HG03175 (cell line): ENCODE results near the gene PPM1F.

Experiments
- ATAC-seq: cut with Tn5 transposase; IDR thresholded peaks from one replicate; pipeline ENCODE4 v1.9.1; 2021; ENCODE audit warnings: mild to moderate bottlenecking, moderate library complexity; ENCODE audit not compliant: unreplicated experiment

PPM1F gene

DNA sequence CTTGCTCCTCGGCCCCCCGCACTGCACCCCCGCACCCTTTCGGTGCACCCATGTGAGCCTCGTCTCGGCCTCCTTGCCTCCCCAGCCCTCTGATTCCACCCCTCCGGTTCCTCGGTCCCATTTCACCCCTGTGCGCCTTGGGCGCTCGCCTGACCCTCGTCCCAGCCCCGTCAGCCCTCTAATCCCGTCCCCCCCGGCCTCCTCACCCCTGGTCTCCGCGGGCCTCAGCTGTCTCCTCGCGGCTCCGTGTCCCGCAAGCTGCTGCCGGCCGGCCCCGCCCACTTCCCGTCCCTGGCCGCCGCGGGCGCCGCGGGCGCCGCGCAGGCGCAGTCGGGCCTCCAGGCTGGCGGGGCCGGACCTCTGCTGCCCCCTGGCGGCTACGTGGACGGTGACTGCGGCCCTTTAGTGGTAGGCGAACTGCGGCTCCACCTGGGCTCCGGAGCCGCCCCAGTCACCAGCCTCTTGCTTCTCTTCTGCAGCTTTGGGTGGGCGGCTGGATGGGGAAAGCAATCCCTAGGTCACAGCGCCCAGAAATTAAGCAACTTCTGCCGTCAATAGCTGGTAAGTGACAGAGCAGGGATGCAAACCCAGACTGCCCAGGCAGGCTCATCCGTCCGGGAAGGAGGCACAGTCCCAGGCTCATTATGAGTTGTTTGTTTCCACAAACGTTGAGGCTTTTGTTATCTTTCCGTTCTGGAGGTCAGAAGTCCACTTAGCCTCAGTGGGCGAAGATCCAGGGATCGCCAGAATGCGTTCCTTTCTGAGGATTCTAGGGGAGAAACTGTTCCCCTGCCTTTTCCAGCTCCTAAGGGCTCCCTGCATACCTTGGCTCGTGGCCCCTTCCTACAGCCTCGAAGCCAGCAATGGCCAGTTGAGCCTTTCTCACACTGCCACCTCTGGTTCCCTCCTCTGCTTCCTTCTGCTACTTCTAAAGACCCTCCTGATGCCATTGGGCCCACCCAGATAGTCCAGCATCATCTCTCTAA, at the start of gene PPM1F:
Gene PPM1F, minus strand, starts transcription at position 263 of the 986 bp plus-strand sequence. CDS start 6,800 bp downstream, outside the sequence.
- ATAC-seq, result peak; percentile 67

DNA sequence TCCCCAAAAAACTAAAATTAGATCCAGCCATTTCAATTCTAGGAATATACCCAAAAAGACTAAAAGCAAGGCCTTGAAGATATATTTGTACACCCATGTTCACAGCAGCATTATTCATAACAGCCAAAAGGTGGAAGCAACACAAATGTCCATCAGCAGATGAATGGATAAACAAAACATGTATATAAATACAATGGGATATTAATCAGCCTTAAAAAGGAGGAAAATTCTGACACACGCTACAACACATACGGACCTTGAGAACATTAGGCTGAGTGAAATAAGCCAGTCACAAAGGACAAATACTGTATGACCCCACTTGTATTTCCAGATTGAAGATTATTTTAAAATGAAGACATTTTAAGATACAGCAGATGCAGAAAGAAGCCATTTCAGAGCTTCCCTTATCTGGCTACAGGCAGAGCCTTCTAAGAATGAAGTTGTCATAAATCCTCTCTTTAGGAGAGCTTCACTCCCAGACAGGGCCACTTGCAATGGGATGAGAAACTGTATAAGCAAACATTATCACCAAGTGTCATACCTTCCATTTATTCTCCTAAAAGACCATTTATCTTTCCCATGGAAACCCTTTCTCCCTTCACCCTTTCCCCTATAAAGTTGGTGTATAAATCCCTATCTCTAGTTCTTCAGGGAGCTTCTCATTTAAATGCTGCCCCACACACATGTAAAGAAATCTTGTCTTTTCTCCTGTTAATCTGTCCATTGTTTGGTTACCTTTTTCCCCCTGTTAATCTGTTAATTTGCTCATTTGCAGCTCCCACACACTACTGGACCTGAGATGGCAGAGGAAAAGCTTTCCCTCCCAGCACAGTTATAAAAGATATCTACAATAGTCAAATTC, 49.2 kb upstream of the PPM1F start:
- no peak for ATAC-seq

DNA sequence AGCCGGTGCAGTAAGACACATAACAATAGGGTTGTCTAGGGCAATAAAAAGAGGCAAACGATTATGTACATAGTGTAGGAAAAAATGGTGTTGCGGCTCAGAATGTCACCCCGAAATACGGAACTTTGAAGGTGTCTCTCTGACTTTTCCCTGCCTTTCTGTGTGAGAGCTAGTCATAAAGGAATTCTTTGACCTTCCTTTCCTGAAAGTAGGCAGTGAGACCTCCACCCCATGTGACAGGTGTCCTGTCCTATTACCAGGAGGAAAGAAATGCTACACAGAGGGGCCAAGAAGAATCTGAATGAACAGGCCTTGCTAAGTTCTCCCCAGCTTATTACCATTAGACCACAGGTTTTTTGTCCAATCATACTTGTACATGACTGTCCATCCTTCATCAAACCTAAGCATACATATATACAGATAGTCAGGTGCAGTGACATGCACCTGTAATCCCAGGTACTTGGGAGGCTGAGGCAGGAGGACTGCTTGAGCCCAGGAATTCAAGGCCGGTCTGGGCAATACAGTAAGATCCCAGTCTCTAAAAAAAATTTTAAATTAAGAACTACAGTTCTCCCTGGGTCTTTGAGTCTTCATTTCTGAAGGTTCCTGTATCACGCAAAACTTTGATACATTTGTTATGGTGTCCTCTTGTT, 46.1 kb upstream of the PPM1F start:
- ATAC-seq, result no peak

DNA sequence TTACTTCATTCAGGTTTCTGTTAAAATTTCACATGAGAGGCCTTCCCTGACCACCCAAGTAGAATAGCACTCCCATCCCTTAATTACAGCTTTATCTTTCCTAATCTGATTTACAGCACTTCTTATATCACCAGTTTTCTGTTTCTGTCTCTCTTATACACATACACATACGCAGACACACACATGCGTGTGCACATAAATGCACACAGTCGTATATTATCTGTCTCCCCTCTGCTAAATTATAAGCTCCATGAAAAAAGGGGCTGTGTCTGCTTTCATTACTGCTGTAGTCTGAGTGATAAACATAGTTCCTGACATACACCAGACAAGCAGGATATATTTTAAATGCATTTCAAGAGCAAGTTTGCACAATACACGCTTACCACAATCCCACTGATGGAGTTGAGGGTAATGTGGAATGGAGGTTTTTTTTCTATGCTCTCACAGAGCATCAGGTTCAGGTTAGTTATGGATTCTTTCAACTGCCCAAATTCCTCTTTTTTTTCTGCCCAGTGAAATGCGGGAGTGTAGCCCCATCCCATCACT, 43.6 kb upstream of the PPM1F start:
- ATAC-seq, result no peak

DNA sequence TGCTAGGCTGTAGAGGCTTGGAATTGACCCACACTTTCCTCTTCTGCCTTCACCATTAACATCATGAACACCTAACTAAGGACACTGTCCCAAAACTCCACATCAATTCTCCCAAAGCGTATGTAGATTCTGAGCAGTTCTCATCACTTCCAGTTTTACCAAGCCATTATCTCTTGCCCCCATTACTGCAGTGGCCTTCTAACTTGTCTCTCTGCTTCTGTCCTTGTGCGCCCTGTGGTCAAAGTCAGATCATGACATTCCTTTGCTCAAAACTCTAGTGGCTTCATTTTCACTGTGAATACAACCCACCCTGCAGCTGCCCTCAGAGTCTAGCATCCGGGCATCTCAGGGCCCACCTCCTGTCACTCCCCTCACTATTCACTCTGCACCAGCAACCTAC, 43.0 kb upstream of the PPM1F start:
- ATAC-seq, result no peak

DNA sequence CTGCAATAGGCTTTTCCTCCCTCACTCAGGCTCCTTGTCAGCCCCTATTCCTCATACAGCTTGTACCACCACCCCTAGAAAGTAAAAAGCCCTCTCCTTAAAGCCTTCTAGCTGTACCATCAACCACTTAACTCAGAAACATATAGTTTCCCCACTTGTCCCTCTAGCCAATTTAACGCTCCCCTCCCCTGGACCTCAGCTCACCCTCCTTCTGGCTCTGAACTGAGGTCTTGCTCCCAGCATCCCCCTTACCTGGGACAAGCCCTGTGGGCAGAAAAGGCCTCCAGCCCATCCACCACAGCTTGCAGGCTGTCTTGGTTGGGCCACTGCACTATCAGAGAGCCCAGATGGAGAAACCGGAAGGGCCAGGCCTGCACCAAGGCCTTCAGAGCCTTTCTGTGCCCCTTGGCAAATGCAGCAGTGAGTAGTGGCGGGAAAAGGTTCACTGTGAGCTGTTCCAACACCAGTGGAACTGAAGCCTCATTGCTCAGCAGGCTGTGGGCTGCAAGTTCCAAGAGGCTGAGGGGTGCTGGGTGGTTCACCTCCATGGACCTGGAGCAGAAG, 42.3 kb upstream of the PPM1F start:
- ATAC-seq, result no peak

DNA sequence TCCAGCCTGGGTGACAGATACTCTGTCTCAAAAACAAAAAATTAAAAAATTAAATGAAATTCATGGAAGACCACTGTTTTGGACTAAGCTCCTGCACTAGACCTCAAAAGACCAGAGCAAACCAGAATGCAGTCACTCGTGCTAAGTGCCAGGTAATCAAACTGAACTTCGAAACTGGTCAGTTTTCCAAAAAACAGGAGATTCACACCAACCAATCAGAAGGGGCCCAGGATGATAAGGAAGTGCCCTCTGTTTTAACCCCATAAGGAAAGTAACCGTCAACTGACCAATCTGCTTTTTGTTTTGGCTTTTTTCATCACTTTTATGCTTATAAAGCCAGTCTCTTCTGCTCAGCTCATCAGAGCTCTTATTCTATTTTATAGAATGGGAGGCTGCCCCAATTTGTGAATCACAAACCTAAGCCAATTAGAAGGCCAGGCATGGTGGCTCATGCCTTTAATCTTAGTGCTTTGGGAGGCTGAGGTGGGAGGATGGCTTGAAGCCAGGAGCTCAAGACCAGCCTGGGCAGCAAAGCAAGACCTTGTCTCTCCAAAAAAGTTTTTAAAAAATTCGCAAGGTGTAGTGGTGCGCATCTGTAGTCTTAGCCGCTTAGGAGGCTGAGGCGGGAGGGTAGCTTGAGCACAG, 40.1 kb upstream of the PPM1F start:
- ATAC-seq, result no peak

GRCh38 chr22:21991774-21992173, 39.1 kb upstream of the PPM1F start:
- ATAC-seq, result no peak

GRCh38 chr22:21991304-21991596, 38.6 kb upstream of the PPM1F start:
- ATAC-seq, result no peak

- no peak for ATAC-seq
These were observed 38.0 kb upstream of the PPM1F start for GRCh38 chr22:21990445-21991303.

DNA sequence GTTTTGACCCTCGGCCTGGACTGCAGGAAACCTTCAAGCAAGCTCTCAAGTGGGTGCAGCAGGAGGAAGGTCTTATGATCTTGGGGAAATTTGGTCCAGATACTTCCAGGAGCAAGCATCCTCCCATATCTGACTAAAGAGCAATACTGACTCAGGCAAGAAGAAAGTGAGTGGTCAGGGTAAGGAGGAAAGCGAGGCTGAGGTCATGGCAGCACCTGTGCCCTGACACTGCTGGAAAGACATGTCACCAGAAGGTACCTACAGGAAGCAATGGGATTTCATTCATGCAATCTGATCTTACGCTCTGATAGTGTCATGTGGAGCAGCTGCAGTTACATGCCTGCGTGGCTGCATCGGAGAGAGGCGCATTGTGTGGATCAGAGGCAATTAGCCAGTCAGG, 36.4 kb upstream of the PPM1F start:
- ATAC-seq, result no peak

DNA sequence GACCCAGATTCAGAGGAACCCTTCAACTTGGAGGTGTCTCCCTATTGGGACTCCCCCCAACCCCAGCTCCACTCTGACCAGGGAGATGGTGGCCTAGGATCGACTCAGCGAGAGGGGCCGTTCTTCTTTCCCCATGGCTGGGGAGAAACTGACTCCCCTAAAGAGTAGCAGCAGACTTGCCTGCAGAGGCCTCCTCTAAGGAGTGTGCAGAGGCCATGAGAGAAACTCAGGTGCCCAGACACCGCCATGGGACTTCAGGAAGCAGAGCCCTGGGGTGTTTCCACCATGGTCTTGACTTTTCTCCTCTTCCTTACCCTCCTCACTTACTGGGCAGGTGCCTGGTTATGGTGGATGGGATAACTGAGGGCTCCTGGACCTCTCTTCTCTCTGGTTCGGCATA, 32.6 kb upstream of the PPM1F start:
- ATAC-seq, result no peak

DNA sequence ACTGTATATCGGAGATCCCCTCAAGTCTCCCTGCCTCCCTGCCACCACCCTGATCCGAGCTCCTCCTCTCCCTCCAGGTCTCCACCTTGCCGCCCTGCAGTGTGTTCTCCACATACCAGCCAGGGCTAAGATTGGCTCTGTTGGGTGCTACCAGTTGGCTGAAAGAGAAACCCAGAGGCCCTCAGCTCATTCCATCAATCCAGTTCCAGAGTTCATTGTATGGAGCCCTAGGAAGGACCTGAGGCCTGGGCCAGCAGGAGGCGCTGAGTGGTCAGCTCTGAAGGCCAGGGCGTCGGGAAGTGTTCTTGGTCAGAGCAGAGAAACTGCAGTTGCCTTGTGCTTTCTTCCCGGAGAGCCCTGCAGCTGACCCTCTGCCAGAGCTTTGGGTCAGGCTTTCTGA, 32.1 kb upstream of the PPM1F start:
- no peak for ATAC-seq

- peak; percentile 61 for ATAC-seq
These were observed 29.8 kb upstream of the PPM1F start, which contains the start of gene TOP3B for GRCh38 chr22:21982338-21982965. TSS of gene TOP3B (minus strand) at chr22:21982787. CDS start at chr22:21975709, 7,078 bp downstream.

GRCh38 chr22:21981874-21982273, 29.2 kb upstream of the PPM1F start:
- no peak for ATAC-seq

DNA sequence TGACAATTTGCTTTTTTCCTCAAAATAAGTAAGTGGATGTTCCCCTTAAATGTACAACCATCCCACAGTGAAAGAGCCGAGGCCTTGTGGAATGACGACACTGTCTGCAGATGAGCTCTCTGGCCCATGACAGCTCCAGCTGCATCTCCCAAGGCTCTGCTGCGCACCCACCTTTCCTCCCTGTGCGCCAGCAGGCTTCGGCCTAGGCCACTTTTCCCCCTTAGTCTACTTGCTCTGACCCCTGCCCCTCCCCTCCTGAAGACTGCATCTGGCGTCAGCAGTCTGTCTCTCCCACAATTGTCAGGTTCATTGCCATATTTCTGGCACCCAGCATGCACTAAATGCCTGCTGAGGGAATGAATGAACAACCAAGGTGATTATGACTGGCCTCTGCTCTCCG, 27.9 kb upstream of the PPM1F start:
- no peak for ATAC-seq

DNA sequence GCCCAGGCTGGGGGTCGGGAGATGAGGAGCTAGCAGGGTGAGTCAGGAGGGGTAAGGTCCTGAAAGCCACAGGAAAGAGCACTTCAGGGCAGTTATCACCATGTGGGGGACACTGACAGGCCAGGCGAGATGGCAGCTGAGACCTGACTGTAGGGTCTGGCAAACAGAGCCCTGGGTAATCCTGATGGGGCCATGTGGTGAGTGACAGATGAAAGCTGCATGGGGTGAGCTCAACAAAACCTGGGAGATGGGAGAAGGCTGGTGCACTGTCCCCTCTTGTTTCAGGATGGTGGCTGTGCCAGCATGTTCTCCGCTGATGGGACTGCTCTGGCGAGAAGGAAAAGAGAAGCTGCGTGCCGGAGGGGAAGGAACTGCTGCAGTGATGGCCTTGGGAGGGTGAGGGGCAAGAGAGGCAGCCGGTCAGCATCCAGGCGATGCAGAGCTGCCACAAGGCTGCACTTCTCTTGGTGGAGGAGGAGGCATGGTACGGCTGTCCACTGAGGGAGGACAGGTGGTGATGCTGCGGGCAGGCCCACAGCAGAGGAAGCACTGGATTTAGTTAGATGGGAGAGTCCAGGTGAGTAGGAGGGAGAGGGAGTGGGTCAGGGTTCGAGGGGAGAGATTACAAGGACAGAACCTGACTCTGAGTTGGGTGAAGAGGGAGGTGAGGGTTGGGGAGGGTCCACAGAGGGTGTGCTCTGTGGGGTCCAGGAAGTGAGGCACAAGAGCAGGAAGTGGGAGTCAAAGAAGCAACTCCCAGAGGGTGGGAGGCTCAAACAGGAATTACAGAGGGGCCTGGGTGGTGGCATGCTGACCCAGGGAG, 26.1 kb upstream of the PPM1F start:
- ATAC-seq, result no peak

GRCh38 chr22:21977814-21978213, 25.2 kb upstream of the PPM1F start:
- ATAC-seq, result no peak
